Measurements from ENCODE around the gene SLC25A25.

DNA sequence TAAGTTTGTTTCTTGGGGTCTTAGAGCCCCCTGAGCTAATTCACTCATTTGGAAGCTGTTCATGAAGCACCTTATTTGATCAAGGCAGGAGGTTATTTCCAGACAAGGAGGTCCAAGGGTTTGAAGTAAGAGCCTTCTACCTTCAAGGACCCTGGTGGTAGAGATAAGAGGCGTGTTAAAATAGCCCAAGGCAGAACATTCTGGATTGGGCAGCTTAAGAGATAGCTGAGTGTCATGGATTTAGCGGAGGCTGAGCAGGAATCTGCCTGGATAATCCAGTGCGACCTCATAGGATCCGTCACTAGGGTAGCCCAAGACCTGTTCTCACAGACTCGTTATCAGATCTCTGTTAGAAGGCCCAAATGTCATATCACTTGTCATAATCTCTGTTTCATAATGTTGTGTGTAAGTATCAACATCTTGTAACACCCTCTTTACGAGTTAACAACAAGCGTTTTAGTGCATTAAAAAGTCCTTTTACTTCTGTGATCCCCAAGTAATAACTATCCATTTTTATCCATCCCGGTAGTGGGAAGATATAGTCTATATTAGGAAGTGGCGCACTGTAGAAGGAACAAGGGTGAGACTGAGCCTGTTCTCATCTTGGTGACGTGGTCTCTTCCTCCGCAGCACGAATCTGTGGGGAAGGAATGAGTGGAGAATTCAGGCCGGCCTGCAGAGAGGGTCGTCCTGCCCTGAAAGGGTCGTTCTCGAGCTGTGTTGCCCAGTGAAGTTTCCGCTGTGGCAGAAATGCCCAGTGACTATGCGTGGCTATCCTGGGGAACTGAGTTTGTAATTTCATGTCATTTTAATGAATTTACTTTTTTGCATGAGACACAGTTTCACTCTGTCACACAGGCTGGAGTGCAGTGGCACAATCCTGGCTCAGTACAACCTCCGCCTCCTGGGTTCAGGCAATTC lies 28.8 kb downstream of the SLC25A25 start:
- TF ChIP-seq CTCF (IDR thresholded peaks at IDR 0.05) (no peak), POLR2A (IDR thresholded peaks at IDR 0.05) (no peak)

All from adrenal gland (tissue), 5 donors.